Body of pancreas (tissue), 4 donors: Measurements from ENCODE around the gene LEMD3. TPM values are rescaled to one million over a fixed set of nuclear protein-coding genes. Genes with fewer than 3 reads are reported as not detected.

Source experiments
- ATAC-seq: fragments of 150-250 bp; one replicate; pipeline ENCODE4 v1.9.1; 2016
- DNase-seq, 4 donors: peaks; one replicate each; pipeline ENCODE4 v3.0.0-alpha.2; 2019
- H3K27ac ChIP-seq, 4 donors: fragments of 200-600 bp; sonication (generic); 1 replicate in 3 of 4; 2 replicates in 1 of 4; pipeline versions ENCODE4 v1.5.1 to v1.6.1; 2016 to 2019; ENCODE audit warnings: mild to moderate bottlenecking in 1 of 4, mixed read lengths in 1 of 4, moderate library complexity in 1 of 4
- H3K27me3 ChIP-seq, 2 donors: fragments of 200-600 bp; sonication (generic); one replicate each; pipeline ENCODE4 v1.6.0; 2016; ENCODE audit warnings: mild to moderate bottlenecking in 1 of 2
- H3K36me3 ChIP-seq, 2 donors: fragments of 200-600 bp; sonication (generic); replicated peaks in 1 of 2; 2 replicates each; pipeline ENCODE4 v1.5.1; 2016; ENCODE audit warnings: low read depth in 2 of 2; ENCODE audit not compliant: insufficient read depth in 1 of 2
- H3K4me1 ChIP-seq: fragments of 200-600 bp; sonication (generic); one replicate; pipeline ENCODE4 v1.6.0; 2016
- H3K4me3 ChIP-seq, 2 donors: fragments of 200-600 bp; sonication (generic); 1 replicate in 1 of 2; 2 replicates in 1 of 2; pipeline ENCODE4 v1.5.1; 2016 to 2019
- H3K9me3 ChIP-seq, 3 donors: fragments of 200-600 bp; sonication (generic); 1 replicate in 2 of 3; 2 replicates in 1 of 3; pipeline ENCODE4 v1.5.1; 2016
- POLR2A ChIP-seq, 3 donors: fragments of 450-650 bp; IDR thresholded peaks; one replicate each; pipeline ENCODE4 v1.6.1; 2016; ENCODE audit warnings: antibody characterized with exemption in 3 of 3, mild to moderate bottlenecking in 2 of 3
- WGBS, 2 donors: methylation state at CpG; one replicate each; pipeline ENCODE4 v1.1.5; 2017; 5-methylcytosine and 5-hydroxymethylcytosine counted together
- intact Hi-C: fragments of 100-400 bp; cut with DNase I; formaldehyde crosslinking; loops from one replicate; pipeline ENCODE4 v1.15.1; 2023
- total RNA-seq, 2 donors: library from RNA; depleted of rRNA; stranded (reverse); fragments of >200 nt; gene quantifications; one replicate each; pipeline ENCODE4 v1.1.0, GENCODE V29; 2016
- TF ChIP-seq, protein P1 (sequence below), 7 experiments: fragments of 450-650 bp in 4 of 7; fragments of 200-600 bp in 3 of 7; sonication (generic) in 3 of 7; IDR thresholded peaks; one replicate each; pipeline ENCODE4 v1.5.1; 2016 to 2019; ENCODE audit warnings: antibody characterized with exemption in 7 of 7

The LEMD3 gene
- total RNA-seq = 10 to 100 TPM; 19.5 to 28.3 TPM

DNA sequence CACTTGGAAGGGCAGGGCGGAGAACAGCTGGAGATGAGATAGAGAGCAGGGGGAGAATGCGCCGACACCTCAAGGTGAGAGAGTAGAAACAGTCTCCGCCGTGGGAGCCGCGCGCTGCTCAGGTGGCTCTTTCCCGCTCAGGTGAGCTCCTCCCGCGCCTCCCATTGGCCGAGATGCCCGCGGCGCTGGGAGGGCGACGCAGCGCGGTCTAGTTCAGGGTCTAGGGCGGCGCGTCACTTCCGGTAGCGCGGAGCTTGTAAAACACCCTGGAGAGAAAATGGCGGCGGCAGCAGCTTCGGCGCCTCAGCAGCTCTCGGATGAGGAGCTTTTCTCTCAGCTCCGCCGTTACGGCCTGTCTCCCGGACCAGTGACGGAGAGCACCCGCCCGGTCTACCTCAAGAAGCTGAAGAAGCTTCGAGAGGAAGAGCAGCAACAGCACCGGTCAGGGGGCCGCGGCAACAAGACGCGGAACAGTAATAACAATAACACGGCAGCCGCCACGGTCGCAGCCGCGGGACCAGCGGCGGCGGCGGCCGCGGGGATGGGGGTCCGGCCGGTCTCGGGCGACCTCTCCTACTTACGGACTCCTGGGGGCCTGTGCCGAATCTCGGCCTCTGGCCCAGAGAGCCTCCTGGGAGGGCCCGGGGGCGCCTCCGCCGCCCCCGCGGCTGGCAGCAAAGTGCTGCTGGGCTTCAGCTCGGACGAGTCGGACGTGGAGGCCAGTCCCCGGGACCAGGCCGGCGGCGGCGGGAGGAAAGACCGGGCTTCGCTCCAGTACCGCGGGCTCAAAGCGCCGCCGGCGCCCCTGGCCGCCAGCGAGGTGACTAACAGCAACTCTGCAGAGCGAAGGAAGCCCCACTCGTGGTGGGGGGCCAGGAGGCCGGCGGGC is at the start of gene LEMD3:
Gene LEMD3 (plus strand): TSS at position 264 of the 889 bp plus-strand sequence. CDS start 14 bp downstream, at position 278.
- Histone ChIP-seq H3K4me3 (peak within 1 kb of the TSS; percentile 98 to 99), H3K9me3 (no peaks in the 10 kb centered on the region), H3K27ac (peak within 1 kb of the TSS; percentile 89 to 98 (median 94)), H3K27me3 (no peaks in the 10 kb centered on the region), H3K36me3 (no peaks in the 10 kb centered on the region), H3K4me1 (peaks cover 30% of the 10 kb centered on the region)
- TF ChIP-seq POLR2A (IDR thresholded peaks at IDR 0.05) = peak; percentile 94 to 98 (median 97)
- TF ChIP-seq, protein P1, sequence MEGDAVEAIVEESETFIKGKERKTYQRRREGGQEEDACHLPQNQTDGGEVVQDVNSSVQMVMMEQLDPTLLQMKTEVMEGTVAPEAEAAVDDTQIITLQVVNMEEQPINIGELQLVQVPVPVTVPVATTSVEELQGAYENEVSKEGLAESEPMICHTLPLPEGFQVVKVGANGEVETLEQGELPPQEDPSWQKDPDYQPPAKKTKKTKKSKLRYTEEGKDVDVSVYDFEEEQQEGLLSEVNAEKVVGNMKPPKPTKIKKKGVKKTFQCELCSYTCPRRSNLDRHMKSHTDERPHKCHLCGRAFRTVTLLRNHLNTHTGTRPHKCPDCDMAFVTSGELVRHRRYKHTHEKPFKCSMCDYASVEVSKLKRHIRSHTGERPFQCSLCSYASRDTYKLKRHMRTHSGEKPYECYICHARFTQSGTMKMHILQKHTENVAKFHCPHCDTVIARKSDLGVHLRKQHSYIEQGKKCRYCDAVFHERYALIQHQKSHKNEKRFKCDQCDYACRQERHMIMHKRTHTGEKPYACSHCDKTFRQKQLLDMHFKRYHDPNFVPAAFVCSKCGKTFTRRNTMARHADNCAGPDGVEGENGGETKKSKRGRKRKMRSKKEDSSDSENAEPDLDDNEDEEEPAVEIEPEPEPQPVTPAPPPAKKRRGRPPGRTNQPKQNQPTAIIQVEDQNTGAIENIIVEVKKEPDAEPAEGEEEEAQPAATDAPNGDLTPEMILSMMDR (IDR thresholded peaks at IDR 0.05) = peak in 2 of 7 experiments; percentile 5 to 15
- intact Hi-C loops = no loop called here
- DNase-seq (peak; percentile 96 to 99 (median 96)), ATAC-seq (peak; percentile 99)
- WGBS, 2 donors = 0 to 1% methylated on average over 12 to 91 of the region's 91 CpGs

GRCh38 chr12:65121049-65121955 is 48.1 kb upstream of the LEMD3 start, which contains the start of gene WIF1:
Gene WIF1, minus strand, starts transcription at chr12:65121305. Its CDS starts 114 bp downstream, at chr12:65121191.
- intact Hi-C loops = no loop called here
- Histone ChIP-seq H3K27ac (no peak within 1 kb of the TSS), H3K4me1 (peaks cover 10% of the 10 kb centered on the region), H3K36me3 (no peaks in the 10 kb centered on the region), H3K4me3 (no peak within 1 kb of the TSS), H3K27me3 (peaks cover 0 to 20% of the 10 kb centered on the region in 2 donors), H3K9me3 (no peaks in the 10 kb centered on the region)
- DNase-seq = peak; percentile 28 to 52 (median 36)
- ATAC-seq = peak; percentile 65
- 4 to 14% methylated on average over 35 to 73 of the region's 73 CpGs for WGBS, 2 donors
- TF ChIP-seq, protein P1 (IDR thresholded peaks at IDR 0.05) = peak in 2 of 7 experiments; percentile 9 to 12
- TF ChIP-seq POLR2A (IDR thresholded peaks at IDR 0.05) = no peak

GRCh38 chr12:65121956-65122469 is 47.4 kb upstream of the LEMD3 start:
- ATAC-seq = no peak
- peaks cover 0 to 20% of the 10 kb centered on the region in 2 donors for H3K27me3 ChIP-seq

DNA sequence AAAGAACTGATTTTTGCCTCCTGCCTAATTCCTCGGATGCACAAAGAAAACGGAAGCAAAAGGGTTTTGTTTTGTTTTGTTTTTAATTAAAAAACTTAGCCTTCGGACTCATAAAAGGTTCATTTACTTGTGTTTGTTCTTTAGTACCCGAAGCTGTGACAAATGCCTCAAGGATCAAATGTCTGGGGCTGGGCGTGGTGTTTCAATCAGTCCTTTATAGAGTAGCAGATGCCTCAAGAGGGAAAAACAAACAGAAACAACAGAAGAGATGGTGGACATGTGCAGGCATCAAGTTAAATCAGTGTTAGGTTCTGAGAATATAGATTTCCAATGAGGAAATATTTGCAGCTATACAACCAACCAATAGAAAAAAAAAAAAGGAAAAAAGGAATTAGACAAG is 46.7 kb upstream of the LEMD3 start:
- 68 to 71% methylated on average over 5 of the region's 5 CpGs for WGBS, 2 donors
- Histone ChIP-seq H3K4me3 (no peak overlapping the region), H3K27me3 (peaks cover 0 to 20% of the 10 kb centered on the region in 2 donors), H3K27ac (no peak overlapping the region), H3K4me1 (peaks cover 10% of the 10 kb centered on the region), H3K9me3 (no peaks in the 10 kb centered on the region), H3K36me3 (no peaks in the 10 kb centered on the region)
- ATAC-seq (no peak), DNase-seq (no peak)
- no peak for TF ChIP-seq POLR2A (IDR thresholded peaks at IDR 0.05)
- TF ChIP-seq, protein P1 (IDR thresholded peaks at IDR 0.05) = no peak
- intact Hi-C loops = no loop called here

More at GRCh38 chr12:65121956-65122469, 47.4 kb upstream of the LEMD3 start:
- Histone ChIP-seq H3K27ac (no peak overlapping the region), H3K4me3 (no peak overlapping the region), H3K9me3 (no peaks in the 10 kb centered on the region), H3K36me3 (no peaks in the 10 kb centered on the region), H3K4me1 (peaks cover 10% of the 10 kb centered on the region)
- WGBS, 2 donors = 79 to 87% methylated on average over 27 to 34 of the region's 34 CpGs
- no peak for DNase-seq
- TF ChIP-seq, protein P1 (IDR thresholded peaks at IDR 0.05) = no peak
- no peak for TF ChIP-seq POLR2A (IDR thresholded peaks at IDR 0.05)
- intact Hi-C loops = no loop called here
